Kidney epithelial cell (primary cell): ENCODE data around the gene PEA15. TPM values are rescaled to one million over a fixed set of nuclear protein-coding genes. Genes with fewer than 3 reads are reported as not detected.

ENCODE experiments used
- DNase-seq: peaks from one replicate; pipeline ENCODE4 v3.0.0-alpha.2; 2010; ENCODE audit warnings: low read depth
- H3K27me3 ChIP-seq: 2 replicates; pipeline ENCODE4 v1.6.0; 2011; ENCODE audit warnings: low read length; ENCODE audit not compliant: control insufficient read depth, insufficient read depth
- H3K36me3 ChIP-seq: 2 replicates; pipeline ENCODE4 v1.5.1; 2011; ENCODE audit warnings: low read length; ENCODE audit not compliant: control insufficient read depth, insufficient read depth
- H3K4me3 ChIP-seq: 2 replicates; pipeline ENCODE4 v1.5.1; 2011; ENCODE audit warnings: low read depth, mild to moderate bottlenecking, control low read depth, low read length
- CTCF ChIP-seq: IDR thresholded peaks from 2 replicates; pipeline ENCODE4 v1.5.1; 2011; ENCODE audit warnings: mild to moderate bottlenecking, moderate library complexity, low read length, control low read depth, inconsistent platforms; ENCODE audit not compliant: insufficient read depth, poor library complexity, severe bottlenecking
- total RNA-seq: library from RNA; depleted of rRNA; stranded (reverse); fragments of >200 nt; gene quantifications from 2 replicates; pipeline ENCODE4 v1.2.3, GENCODE V29; 2015

The PEA15 gene
- total RNA-seq, 1 donor from 2014 or later, result 139 TPM

GRCh38 chr1:160239582-160240299 is 34.6 kb downstream of the PEA15 start:
- H3K36me3 ChIP-seq, result peaks cover 1% of the 10 kb centered on the region
- H3K4me3 ChIP-seq, result no peak overlapping the region
- no peaks in the 10 kb centered on the region for H3K27me3 ChIP-seq
- no peak for TF ChIP-seq CTCF
- no peak for DNase-seq

- DNase-seq, result no peak
- Histone ChIP-seq H3K4me3 (no peak overlapping the region), H3K36me3 (peaks cover 1% of the 10 kb centered on the region), H3K27me3 (no peaks in the 10 kb centered on the region)
- no peak for TF ChIP-seq CTCF
These were observed 38.6 kb downstream of the PEA15 start for GRCh38 chr1:160243767-160244166.

GRCh38 chr1:160244209-160244608 is 39.0 kb downstream of the PEA15 start:
- no peak for TF ChIP-seq CTCF
- Histone ChIP-seq H3K27me3 (no peaks in the 10 kb centered on the region), H3K4me3 (no peak overlapping the region), H3K36me3 (peaks cover 1% of the 10 kb centered on the region)
- no peak for DNase-seq

- no peak for TF ChIP-seq CTCF
- no peak for DNase-seq
- Histone ChIP-seq H3K27me3 (no peaks in the 10 kb centered on the region), H3K36me3 (no peaks in the 10 kb centered on the region), H3K4me3 (no peak overlapping the region)
These were observed 40.2 kb downstream of the PEA15 start for GRCh38 chr1:160245434-160245833.

- TF ChIP-seq CTCF, result no peak
- Histone ChIP-seq H3K4me3 (no peak overlapping the region), H3K36me3 (no peaks in the 10 kb centered on the region), H3K27me3 (no peaks in the 10 kb centered on the region)
- DNase-seq, result no peak
These were observed 41.9 kb downstream of the PEA15 start for GRCh38 chr1:160247053-160247452.

- H3K36me3 ChIP-seq, result no peaks in the 10 kb centered on the region
- H3K27me3 ChIP-seq, result no peaks in the 10 kb centered on the region
- no peak for DNase-seq
- no peak for TF ChIP-seq CTCF
- H3K4me3 ChIP-seq, result no peak overlapping the region
These were observed 45.8 kb downstream of the PEA15 start for GRCh38 chr1:160251011-160251410.
